Measurements from ENCODE around the gene HCFC1R1.

The HCFC1R1 gene

GRCh38 chr16:3038256-3038655, 14.5 kb upstream of the HCFC1R1 start:
- Histone ChIP-seq H3K4me1 (ENCODE audit: low read length) (no peaks in the 10 kb centered on the region), H3K9ac (ENCODE audit: low read length) (no peak overlapping the region), H3K36me3 (replicated peaks; ENCODE audit: insufficient read depth, low read length) (no peaks in the 10 kb centered on the region), H3K27ac (ENCODE audit: low read length) (no peak overlapping the region), H3K4me2 (ENCODE audit: low read depth, low read length) (no peak overlapping the region), H3K9me2 (replicated peaks; ENCODE audit: insufficient read depth, low read length) (no peaks in the 10 kb centered on the region), H3K4me3 (ENCODE audit: low read length) (no peak overlapping the region), H2AFZ (ENCODE audit: low read length) (no peak overlapping the region), H3K9me3 (replicated peaks; ENCODE audit: insufficient read depth, low read length) (no peaks in the 10 kb centered on the region), H4K20me1 (ENCODE audit: insufficient read depth, low read length) (no peaks in the 10 kb centered on the region), H3K79me2 (ENCODE audit: low read length) (no peaks in the 10 kb centered on the region), H3K27me3 (replicated peaks; ENCODE audit: insufficient read depth, low read length) (peaks cover 90% of the 10 kb centered on the region), H3F3A (ENCODE audit: insufficient read depth, low read length) (no peaks in the 10 kb centered on the region)
- TF ChIP-seq CTCF (IDR thresholded peaks at IDR 0.05; ENCODE audit: low read length) (no peak), EZH2phosphoT487 (IDR thresholded peaks at IDR 0.05; ENCODE audit: low read length) (no peak), EZH2 (optimal IDR thresholded peaks at IDR 0.05; ENCODE audit: low read depth, low read length) (no peak)
- no peak for DNase-seq

- Histone ChIP-seq H2AFZ (ENCODE audit: low read length) (peak within 1 kb of the TSS; percentile 53), H3K36me3 (replicated peaks; ENCODE audit: insufficient read depth, low read length) (no peaks in the 10 kb centered on the region), H3K4me2 (ENCODE audit: low read depth, low read length) (peak within 1 kb of the TSS; percentile 73), H3K9ac (ENCODE audit: low read length) (peak within 1 kb of the TSS; percentile 10; the same call in 1 of the 2 replicates), H3K9me3 (replicated peaks; ENCODE audit: insufficient read depth, low read length) (no peaks in the 10 kb centered on the region), H3K79me2 (ENCODE audit: low read length) (no peaks in the 10 kb centered on the region), H3K27ac (ENCODE audit: low read length) (no peak within 1 kb of the TSS), H4K20me1 (ENCODE audit: insufficient read depth, low read length) (no peaks in the 10 kb centered on the region), H3K4me3 (ENCODE audit: low read length) (peak within 1 kb of the TSS; percentile 45), H3K4me1 (ENCODE audit: low read length) (no peaks in the 10 kb centered on the region), H3F3A (ENCODE audit: insufficient read depth, low read length) (no peaks in the 10 kb centered on the region), H3K27me3 (replicated peaks; ENCODE audit: insufficient read depth, low read length) (peaks cover 95% of the 10 kb centered on the region), H3K9me2 (replicated peaks; ENCODE audit: insufficient read depth, low read length) (no peaks in the 10 kb centered on the region)
- TF ChIP-seq EZH2phosphoT487 (IDR thresholded peaks at IDR 0.05; ENCODE audit: low read length) (no peak), EZH2 (optimal IDR thresholded peaks at IDR 0.05; ENCODE audit: low read depth, low read length) (no peak), CTCF (IDR thresholded peaks at IDR 0.05; ENCODE audit: low read length) (no peak)
- no peak for DNase-seq
These were observed 13.1 kb upstream of the HCFC1R1 start, which contains the start of gene BICDL2 for GRCh38 chr16:3036726-3037315. Gene BICDL2 (minus strand): TSS chr16:3036944. CDS start chr16:3035496, 1,448 bp downstream.

GRCh38 chr16:3035972-3036725, 12.4 kb upstream of the HCFC1R1 start:
- TF ChIP-seq CTCF (IDR thresholded peaks at IDR 0.05; ENCODE audit: low read length) = no peak
- peak; percentile 82; the same call in 1 of the 2 replicates for TF ChIP-seq EZH2phosphoT487 (IDR thresholded peaks at IDR 0.05; ENCODE audit: low read length)
- TF ChIP-seq EZH2 (optimal IDR thresholded peaks at IDR 0.05; ENCODE audit: low read depth, low read length) = peak; percentile 78
- no peak for DNase-seq
- no peaks in the 10 kb centered on the region for H4K20me1 ChIP-seq (ENCODE audit: insufficient read depth, low read length)
- H3K36me3 ChIP-seq (replicated peaks; ENCODE audit: insufficient read depth, low read length) = no peaks in the 10 kb centered on the region
- no peaks in the 10 kb centered on the region for H3K9me3 ChIP-seq (replicated peaks; ENCODE audit: insufficient read depth, low read length)
- H2AFZ ChIP-seq (ENCODE audit: low read length) = peak overlapping the region; percentile 53
- H3K4me2 ChIP-seq (ENCODE audit: low read depth, low read length) = peak overlapping the region; percentile 73
- H3K4me3 ChIP-seq (ENCODE audit: low read length) = peak overlapping the region; percentile 45
- peak overlapping the region; percentile 10; the same call in 1 of the 2 replicates for H3K9ac ChIP-seq (ENCODE audit: low read length)
- peaks cover 95% of the 10 kb centered on the region for H3K27me3 ChIP-seq (replicated peaks; ENCODE audit: insufficient read depth, low read length)
- no peak overlapping the region for H3K27ac ChIP-seq (ENCODE audit: low read length)
- no peaks in the 10 kb centered on the region for H3F3A ChIP-seq (ENCODE audit: insufficient read depth, low read length)
- no peaks in the 10 kb centered on the region for H3K4me1 ChIP-seq (ENCODE audit: low read length)
- no peaks in the 10 kb centered on the region for H3K79me2 ChIP-seq (ENCODE audit: low read length)
- H3K9me2 ChIP-seq (replicated peaks; ENCODE audit: insufficient read depth, low read length) = no peaks in the 10 kb centered on the region
